ENCODE measurements around the gene CPA2. TPM values are rescaled to one million over a fixed set of nuclear protein-coding genes. Genes with fewer than 3 reads are reported as not detected.
A peak's percentile ranks its signal among the peaks of the same experiment; 100 is the strongest.

Gene CPA2
- total RNA-seq, 1 experiment from 2014 or later: 0.90 TPM

DNA sequence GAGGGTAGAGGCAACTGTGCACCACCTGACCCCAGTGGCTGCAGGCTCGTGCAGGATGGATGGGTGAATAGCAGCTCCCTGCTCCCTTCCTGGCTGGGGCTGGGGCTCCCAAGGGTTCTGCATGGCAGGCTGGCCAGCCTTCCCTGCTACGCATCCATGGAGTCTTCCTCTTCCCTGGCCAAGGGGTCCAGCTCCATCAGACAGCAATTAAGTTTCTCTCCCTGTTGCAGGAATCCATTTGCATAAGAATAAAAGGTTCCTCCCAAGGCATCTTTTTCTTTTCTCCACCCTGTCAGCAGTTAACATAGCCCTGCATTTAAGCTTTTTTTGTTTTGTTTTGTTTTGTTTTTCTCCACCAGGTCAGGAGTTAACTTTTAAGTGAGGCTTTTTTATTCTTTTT is 10.0 kb upstream of the CPA2 start:
- no peak for TF ChIP-seq GTF2I (CRISPR knock-in tag; conservative IDR thresholded peaks at IDR 0.05)
- TF ChIP-seq NFE2L1 (CRISPR knock-in tag; IDR thresholded peaks at IDR 0.05): no peak
- no peak for TF ChIP-seq ZBTB21 (CRISPR knock-in tag; IDR thresholded peaks at IDR 0.05; ENCODE audit: borderline replicate concordance)
- TF ChIP-seq, protein P1, sequence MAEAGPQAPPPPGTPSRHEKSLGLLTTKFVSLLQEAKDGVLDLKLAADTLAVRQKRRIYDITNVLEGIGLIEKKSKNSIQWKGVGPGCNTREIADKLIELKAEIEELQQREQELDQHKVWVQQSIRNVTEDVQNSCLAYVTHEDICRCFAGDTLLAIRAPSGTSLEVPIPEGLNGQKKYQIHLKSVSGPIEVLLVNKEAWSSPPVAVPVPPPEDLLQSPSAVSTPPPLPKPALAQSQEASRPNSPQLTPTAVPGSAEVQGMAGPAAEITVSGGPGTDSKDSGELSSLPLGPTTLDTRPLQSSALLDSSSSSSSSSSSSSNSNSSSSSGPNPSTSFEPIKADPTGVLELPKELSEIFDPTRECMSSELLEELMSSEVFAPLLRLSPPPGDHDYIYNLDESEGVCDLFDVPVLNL (CRISPR knock-in tag; IDR thresholded peaks at IDR 0.05; ENCODE audit: borderline replicate concordance, low read depth): no peak
- no peak for TF ChIP-seq SMAD3 (CRISPR knock-in tag; IDR thresholded peaks at IDR 0.05; ENCODE audit: borderline replicate concordance)
- TF ChIP-seq, protein P2, sequence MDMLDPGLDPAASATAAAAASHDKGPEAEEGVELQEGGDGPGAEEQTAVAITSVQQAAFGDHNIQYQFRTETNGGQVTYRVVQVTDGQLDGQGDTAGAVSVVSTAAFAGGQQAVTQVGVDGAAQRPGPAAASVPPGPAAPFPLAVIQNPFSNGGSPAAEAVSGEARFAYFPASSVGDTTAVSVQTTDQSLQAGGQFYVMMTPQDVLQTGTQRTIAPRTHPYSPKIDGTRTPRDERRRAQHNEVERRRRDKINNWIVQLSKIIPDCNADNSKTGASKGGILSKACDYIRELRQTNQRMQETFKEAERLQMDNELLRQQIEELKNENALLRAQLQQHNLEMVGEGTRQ (CRISPR knock-in tag; IDR thresholded peaks at IDR 0.05): no peak
- TF ChIP-seq, protein P3, sequence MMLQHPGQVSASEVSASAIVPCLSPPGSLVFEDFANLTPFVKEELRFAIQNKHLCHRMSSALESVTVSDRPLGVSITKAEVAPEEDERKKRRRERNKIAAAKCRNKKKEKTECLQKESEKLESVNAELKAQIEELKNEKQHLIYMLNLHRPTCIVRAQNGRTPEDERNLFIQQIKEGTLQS (CRISPR knock-in tag; conservative IDR thresholded peaks at IDR 0.05): no peak
- TF ChIP-seq ZNF138 (CRISPR knock-in tag; conservative IDR thresholded peaks at IDR 0.05): no peak
- no peak for TF ChIP-seq ELF4 (CRISPR knock-in tag; IDR thresholded peaks at IDR 0.05; ENCODE audit: low read depth)
- TF ChIP-seq, protein P4, sequence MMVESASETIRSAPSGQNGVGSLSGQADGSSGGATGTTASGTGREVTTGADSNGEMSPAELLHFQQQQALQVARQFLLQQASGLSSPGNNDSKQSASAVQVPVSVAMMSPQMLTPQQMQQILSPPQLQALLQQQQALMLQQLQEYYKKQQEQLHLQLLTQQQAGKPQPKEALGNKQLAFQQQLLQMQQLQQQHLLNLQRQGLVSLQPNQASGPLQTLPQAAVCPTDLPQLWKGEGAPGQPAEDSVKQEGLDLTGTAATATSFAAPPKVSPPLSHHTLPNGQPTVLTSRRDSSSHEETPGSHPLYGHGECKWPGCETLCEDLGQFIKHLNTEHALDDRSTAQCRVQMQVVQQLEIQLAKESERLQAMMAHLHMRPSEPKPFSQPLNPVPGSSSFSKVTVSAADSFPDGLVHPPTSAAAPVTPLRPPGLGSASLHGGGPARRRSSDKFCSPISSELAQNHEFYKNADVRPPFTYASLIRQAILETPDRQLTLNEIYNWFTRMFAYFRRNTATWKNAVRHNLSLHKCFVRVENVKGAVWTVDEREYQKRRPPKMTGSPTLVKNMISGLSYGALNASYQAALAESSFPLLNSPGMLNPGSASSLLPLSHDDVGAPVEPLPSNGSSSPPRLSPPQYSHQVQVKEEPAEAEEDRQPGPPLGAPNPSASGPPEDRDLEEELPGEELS (CRISPR knock-in tag; IDR thresholded peaks at IDR 0.05): no peak
- TF ChIP-seq OVOL2 (CRISPR knock-in tag; IDR thresholded peaks at IDR 0.05; ENCODE audit: borderline replicate concordance): no peak
- TF ChIP-seq, protein P5, sequence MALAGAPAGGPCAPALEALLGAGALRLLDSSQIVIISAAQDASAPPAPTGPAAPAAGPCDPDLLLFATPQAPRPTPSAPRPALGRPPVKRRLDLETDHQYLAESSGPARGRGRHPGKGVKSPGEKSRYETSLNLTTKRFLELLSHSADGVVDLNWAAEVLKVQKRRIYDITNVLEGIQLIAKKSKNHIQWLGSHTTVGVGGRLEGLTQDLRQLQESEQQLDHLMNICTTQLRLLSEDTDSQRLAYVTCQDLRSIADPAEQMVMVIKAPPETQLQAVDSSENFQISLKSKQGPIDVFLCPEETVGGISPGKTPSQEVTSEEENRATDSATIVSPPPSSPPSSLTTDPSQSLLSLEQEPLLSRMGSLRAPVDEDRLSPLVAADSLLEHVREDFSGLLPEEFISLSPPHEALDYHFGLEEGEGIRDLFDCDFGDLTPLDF (CRISPR knock-in tag; IDR thresholded peaks at IDR 0.05): no peak
- no peak for TF ChIP-seq GRHL2 (CRISPR knock-in tag; IDR thresholded peaks at IDR 0.05; ENCODE audit: insufficient replicate concordance, severe bottlenecking)
- no peak for TF ChIP-seq KAT7 (CRISPR knock-in tag; IDR thresholded peaks at IDR 0.05; ENCODE audit: borderline replicate concordance)
- TF ChIP-seq, protein P6, sequence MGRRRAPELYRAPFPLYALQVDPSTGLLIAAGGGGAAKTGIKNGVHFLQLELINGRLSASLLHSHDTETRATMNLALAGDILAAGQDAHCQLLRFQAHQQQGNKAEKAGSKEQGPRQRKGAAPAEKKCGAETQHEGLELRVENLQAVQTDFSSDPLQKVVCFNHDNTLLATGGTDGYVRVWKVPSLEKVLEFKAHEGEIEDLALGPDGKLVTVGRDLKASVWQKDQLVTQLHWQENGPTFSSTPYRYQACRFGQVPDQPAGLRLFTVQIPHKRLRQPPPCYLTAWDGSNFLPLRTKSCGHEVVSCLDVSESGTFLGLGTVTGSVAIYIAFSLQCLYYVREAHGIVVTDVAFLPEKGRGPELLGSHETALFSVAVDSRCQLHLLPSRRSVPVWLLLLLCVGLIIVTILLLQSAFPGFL (CRISPR knock-in tag; IDR thresholded peaks at IDR 0.05; ENCODE audit: borderline replicate concordance): no peak
- TF ChIP-seq ATF1 (CRISPR knock-in tag; IDR thresholded peaks at IDR 0.05): no peak
- Mint-ChIP-seq H3K4me3 (no peak overlapping the region), H3K9me3 (peaks cover 62% of the 10 kb centered on the region), H3K4me1 (peaks cover 30% of the 10 kb centered on the region), H3K27me3 (ENCODE audit: low read depth) (peaks cover 8% of the 10 kb centered on the region), H3K27ac (0 out of 2 replicates have a peak overlapping the region, but pooled peaks have one; percentile 60), H3K36me3 (peaks cover 58% of the 10 kb centered on the region)
- ChIA-PET CTCF (interaction anchor here (1.0 to 2.0 kb wide), 5 partner anchors 16 to 235 kb away, joined by 3 to 8 read pairs (median 5); partner anchors contain the start of genes CPA1 and MEST), POLR2A (interaction anchor here (1.5 kb wide), 1 partner anchor 16 kb away, joined by 9 read pairs; no protein-coding TSS in a partner anchor)
- DNase-seq (ENCODE audit: low spot score): peak; percentile 19
- peak; percentile 86 for ATAC-seq

DNA sequence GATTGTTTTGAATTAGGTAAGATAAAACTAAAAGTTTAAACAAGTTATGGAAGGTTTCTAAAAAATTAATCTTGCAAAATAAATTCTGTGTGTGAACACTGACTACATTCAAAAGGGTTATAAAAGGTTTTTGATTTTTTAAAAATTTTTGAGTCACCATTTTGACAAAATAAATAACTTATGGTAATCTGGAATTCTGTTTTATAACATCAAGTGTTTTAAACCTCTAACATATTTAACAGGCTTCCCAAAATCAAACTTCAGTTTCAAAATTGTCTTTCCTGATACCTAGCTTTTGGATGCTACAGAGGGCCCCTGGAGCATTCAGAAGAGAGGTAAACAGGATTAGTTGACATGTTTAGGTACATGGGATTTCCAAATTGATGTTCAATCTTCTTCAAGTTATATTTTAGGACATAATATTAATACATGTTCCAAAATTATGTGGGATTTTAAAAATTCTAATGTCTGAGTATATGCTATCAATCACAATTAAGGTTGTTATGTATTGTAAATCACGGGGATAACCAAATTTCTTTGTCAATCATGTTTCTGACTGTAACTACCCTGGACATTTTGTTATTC is 8.1 kb upstream of the CPA2 start:
- TF ChIP-seq RORB (CRISPR knock-in tag; IDR thresholded peaks at IDR 0.05) (no peak), NFATC4 (CRISPR knock-in tag; IDR thresholded peaks at IDR 0.05) (no peak), FOXK1 (CRISPR knock-in tag; IDR thresholded peaks at IDR 0.05) (no peak), TEAD4 (CRISPR knock-in tag; IDR thresholded peaks at IDR 0.05) (no peak), FOXJ3 (CRISPR knock-in tag; IDR thresholded peaks at IDR 0.05; ENCODE audit: borderline replicate concordance) (no peak), GRHL2 (CRISPR knock-in tag; IDR thresholded peaks at IDR 0.05; ENCODE audit: insufficient replicate concordance, severe bottlenecking) (no peak)
- Mint-ChIP-seq H3K9me3 (peaks cover 58% of the 10 kb centered on the region), H3K4me3 (no peak overlapping the region), H3K27me3 (ENCODE audit: low read depth) (peaks cover 13% of the 10 kb centered on the region), H3K27ac (no peak overlapping the region), H3K4me1 (peaks cover 41% of the 10 kb centered on the region), H3K36me3 (peaks cover 56% of the 10 kb centered on the region)
- DNase-seq (ENCODE audit: low spot score) (no peak), ATAC-seq (no peak)
- POLR2A ChIA-PET: no interaction called here
- CTCF ChIA-PET: interaction anchor here (1.2 kb wide), 1 partner anchor 123 kb away, joined by 3 read pairs; no protein-coding TSS in a partner anchor
